A172 (cell line): ENCODE data around the gene AP3D1. TPM values are rescaled to one million over a fixed set of nuclear protein-coding genes. Genes with fewer than 3 reads are reported as not detected.
"Not testable (repeated sequence)": the region's sequence is repeated elsewhere in the genome, so short reads cannot be mapped to it uniquely, and the experiment has no call there.

Source experiments
- DNase-seq: peaks from one replicate; pipeline ENCODE4 v3.0.0-alpha.2; 2015; ENCODE audit warnings: low spot score
- total RNA-seq: library from RNA; depleted of rRNA; stranded (reverse); fragments of >200 nt; shearing (Covaris generic); gene quantifications from 2 replicates; pipeline ENCODE4 v1.2.3, GENCODE V29; 2014; rRNA removed

Gene AP3D1
- 167 and 176 TPM in 2 replicates for total RNA-seq

DNA sequence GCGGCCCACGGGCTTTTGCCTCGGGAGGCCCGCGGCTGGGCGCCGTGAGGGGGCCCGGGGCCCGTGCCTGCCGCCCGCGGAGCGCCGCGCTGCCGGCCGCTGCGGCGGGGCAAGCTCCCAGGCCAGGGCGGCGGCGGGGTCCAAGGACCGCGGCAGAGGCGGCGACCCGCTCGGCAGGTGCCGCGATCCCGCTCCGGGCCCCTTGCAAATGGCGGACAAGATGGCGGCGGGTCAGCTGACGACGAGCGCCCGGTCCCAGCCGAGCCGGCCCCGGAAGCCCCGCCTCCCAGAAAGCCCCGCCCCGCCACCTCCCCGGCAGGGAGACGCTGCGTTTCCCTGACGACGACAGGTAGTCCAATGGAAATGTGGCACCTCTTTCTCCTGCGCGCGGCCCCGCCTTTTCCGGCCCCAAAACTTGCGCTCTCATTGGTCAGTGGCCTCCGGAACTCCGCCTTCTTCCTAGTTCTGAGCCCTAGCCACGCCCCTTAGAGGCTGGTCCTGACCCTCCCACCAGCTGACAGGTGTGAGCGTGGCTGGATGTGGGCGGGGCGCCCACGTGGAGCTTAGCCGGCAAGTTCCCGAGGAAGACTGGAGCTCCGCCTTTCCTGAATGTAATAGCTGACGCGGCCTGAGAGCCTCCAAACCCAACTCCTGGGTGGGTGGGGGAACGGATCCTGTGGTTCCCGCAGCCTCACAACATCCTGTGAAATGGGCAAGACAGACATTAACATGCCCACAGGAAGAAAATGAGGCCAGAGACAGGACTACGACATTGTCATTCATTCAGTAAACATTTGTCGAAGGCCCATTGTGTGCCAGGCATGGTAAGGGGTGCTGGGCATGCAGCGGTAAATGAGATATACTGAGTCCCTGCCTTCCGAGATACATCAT lies at the start of gene AP3D1:
TSS of gene AP3D1 (minus strand) at position 228 of the 891 bp plus-strand sequence. CDS start 232 bp downstream, outside the sequence.
- DNase-seq, result peak; percentile 99

GRCh38 chr19:2200624-2201294 lies 49.4 kb upstream of the AP3D1 start:
- not testable (repeated sequence) for DNase-seq

DNA sequence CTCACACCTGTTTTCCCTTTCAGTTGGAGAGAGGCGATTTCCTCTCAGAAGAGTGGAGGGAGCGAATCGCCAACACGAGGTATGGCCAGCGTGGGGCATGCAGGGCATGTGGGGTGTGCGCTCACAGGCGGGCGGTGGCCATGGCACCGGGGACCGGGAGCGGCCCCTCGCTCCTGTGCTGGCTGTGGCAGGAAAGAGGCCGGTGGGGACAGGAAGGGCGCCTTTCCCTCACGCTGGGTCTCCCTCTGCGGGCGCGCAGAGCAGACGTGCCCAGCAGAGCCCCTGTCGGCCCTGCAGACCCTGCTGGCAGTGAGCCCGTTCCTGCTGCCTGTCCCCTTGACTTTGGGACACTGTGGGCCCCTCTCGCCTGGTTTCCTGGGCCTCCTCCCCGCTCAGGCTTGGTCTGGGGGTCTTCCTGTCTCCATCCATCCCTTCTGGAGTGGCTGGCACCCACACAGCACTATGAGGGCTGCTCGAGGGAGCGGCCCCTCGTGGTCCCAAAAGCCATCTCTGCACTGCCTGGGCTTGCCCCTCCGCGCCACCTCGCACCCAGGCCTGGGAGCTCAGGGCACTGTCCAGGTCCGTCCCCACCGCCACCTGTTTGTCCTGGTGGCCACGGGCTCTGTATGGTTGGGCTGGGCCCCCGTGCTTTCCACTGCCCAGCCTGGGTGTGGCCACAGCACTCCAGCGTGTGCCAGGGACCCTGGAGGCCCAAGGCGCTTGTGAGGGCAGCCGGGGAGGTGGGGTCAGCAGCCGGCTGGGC lies 48.7 kb upstream of the AP3D1 start:
- no peak for DNase-seq

DNA sequence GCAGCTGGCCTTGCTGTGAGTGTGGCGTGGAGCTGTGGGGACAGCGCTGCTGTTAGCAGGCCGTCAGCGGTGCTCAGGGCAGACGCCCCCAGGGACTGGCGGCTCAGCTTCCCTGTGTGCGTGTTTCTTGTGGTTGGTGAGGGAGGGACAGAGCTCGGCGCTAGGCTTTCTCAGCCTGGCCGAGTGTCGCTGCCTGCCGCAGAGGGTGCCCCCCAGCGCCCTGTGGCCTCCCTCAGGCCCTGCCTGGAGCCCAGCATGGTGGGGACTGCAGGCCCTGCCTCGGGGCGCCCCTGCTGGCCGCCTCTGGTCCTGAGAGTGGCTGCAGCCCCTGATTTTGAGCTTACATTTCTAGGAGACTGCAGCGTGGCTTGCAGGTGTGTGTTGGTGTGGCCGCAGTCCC lies 47.8 kb upstream of the AP3D1 start:
- no peak for DNase-seq

- no peak for DNase-seq
Observed at GRCh38 chr19:2198317-2198716, 47.0 kb upstream of the AP3D1 start.

GRCh38 chr19:2197270-2197669 lies 45.9 kb upstream of the AP3D1 start:
- no peak for DNase-seq

DNA sequence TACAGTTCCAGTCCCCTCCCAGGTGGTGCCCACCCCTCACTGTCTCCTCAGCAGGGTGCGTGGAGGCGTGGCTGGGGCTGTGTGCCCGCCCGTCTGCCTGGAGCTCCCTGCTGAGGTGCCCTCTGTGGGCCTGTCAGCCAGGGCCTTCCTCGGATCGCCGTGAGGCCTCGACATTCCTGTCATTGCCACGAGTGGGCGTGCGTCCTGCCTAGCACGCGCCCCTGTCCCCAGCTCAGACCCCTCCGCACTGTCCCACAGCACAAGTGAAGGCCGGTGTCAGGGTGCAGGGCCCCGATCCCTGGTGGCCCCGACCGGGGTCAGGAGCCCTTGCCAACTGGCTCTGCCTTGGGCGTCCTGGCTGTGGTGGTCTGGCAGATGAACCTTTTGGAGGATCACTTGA lies 44.5 kb upstream of the AP3D1 start:
- DNase-seq, result no peak

DNA sequence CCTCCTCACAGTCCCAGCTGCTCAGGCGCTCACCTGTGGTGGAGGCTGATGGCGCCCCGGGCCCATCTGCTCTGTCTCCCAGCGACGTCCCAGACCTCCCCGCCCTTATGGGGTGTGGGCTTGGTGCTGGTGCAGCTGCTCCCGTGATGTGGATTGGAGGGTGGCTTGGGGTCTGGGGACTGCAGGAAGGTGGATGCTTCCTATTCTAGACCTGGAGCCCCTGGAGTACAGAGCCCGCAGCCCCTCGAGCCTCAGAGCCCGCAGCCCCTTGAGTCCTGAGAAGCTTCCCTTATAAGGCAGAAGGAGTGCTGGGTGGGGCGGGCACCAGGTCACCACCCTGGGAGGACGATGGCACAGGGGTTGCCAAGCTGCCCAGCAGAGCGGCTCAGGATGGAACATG lies 44.0 kb upstream of the AP3D1 start:
- no peak for DNase-seq

- DNase-seq, result no peak
Observed at GRCh38 chr19:2194513-2195078, 43.2 kb upstream of the AP3D1 start.

- DNase-seq, result no peak
Observed at GRCh38 chr19:2193807-2194206, 42.4 kb upstream of the AP3D1 start.

DNA sequence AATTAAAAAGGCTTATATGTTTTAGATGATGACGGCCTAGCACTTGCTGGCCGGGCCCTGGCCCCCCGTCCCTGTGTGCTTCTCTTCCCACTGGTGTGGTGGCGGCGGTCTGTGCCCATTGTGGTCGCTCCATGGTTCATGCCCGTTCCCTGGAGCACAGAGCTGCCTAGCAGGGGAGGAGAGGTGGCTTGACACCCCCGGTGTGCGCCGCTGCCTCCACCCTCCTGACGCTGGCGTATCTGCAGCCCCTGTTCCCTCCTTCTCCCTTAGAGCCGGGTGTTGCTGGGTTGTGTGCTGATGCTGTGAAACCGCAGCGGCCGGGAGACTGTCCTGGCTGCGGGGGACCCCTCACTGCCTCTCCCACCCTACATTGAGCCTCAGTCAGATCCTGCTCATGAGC lies 41.5 kb upstream of the AP3D1 start:
- DNase-seq, result no peak

DNA sequence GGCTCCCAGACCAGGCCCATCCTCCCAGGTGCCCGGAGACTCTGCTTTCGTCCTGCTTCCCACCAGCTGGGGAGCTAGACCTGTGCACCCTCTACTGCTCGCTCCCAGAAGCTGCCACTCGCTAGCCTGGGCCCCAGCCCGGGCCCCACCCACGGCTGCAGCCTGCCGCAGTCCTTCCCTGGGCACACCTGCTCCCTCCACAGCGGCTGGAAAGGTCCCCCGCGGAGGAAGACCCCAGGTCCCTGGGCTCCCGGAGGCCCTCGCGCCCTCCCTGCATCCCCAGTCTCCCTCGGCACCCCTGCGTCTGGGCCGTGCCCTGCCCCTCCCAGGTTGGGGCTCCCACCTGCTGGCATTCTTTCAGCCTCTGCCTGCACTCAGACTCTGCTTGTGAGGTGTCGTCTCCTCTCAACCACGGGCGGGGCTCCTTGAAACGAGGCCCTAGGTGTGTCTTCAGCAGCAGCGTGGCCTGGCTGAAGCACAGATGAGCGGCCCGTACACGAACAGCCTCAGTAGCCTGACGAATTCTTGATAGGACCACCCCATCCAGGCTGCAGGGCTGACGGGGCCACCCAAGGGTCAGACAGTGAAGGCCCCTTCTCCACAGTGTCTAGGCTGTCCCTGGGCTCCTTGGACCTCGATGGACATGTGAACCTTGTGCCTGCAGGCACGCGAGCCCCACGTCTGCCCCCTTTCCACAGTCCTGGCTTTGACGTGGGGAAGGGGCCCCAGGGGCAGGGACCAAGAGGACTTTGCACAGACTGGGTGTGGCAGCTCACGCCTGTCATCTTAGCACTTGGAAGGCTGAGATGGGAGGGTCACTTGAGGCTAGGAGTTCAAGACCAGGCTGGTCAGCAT lies 40.3 kb upstream of the AP3D1 start:
- DNase-seq, result no peak

GRCh38 chr19:2190848-2191455 lies 39.6 kb upstream of the AP3D1 start:
- no peak for DNase-seq

GRCh38 chr19:2189880-2190279 lies 38.5 kb upstream of the AP3D1 start:
- DNase-seq, result no peak

DNA sequence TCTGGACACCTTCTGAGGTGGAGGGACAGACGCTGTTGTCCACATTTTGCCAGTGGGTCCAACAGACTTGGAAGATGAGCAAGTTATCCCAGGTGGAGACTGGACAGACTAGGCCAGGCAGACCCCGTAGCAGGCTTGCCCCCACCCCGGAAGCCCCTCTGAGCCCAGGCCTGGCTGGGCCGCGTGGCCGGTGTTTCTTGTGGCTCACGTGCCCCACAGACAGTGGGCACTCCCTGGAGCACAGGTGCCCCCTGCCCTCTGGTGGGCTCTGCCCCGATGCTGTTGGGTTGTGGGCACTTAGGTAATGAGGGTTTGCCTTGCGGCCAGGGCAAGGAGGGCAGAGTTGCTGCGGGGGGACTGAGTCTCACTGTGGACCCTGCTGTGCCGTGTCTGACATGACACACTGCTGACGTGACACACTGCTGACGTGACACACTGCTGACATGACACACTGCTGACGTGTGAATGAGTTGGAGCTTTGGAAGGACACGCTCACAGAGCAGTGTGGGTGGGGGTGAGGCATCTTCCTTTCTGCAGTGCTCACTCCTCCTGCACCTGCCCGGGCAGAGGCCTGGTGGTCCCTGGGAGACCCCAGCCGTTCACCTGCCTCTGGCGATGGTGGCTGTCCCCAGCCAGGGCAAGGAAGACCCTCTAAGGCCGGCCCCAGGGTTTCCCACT lies 37.5 kb upstream of the AP3D1 start:
- DNase-seq, result no peak

GRCh38 chr19:2187159-2187558 lies 35.8 kb upstream of the AP3D1 start:
- no peak for DNase-seq

DNA sequence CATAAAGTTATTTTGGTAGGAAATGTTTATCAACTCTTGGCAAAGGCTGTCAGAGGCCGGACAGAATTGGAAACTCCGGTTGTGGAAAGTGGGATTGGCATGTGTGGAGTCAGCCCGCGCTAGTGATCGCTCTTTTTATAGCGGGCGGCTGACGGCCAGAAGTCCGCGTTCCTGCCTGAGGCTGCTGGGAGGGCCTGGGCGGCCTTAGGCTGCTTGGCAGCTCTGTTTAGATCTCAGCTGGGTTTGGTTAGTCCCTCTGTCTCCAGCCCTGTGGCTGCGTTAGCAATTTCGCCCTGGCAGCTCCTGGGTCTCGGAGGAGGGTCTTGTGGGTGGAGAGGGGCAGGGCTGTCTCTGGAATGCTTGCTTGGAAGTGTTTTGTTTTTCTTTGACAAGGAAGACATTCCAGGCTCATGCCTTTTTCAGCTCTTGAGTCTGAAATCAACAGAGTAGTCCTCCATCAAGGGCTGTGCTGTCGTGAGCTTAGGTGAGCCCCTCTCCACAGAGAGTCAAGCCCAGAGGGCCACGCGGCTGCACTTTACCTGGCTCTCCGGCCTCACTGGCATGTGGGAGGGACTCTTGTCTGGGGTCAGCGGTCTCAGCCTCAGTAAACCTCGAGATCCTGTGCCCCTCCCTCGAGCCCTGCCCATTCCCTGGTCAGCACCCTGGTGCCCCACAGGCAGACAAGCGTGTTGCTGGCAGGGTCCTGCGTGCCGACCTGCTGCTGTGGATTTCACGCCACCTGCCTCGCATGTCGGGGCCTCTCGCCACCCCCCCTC lies 34.9 kb upstream of the AP3D1 start:
- peak; percentile 59 for DNase-seq

- DNase-seq, result no peak
Observed at GRCh38 chr19:2185734-2186070, 34.3 kb upstream of the AP3D1 start.

DNA sequence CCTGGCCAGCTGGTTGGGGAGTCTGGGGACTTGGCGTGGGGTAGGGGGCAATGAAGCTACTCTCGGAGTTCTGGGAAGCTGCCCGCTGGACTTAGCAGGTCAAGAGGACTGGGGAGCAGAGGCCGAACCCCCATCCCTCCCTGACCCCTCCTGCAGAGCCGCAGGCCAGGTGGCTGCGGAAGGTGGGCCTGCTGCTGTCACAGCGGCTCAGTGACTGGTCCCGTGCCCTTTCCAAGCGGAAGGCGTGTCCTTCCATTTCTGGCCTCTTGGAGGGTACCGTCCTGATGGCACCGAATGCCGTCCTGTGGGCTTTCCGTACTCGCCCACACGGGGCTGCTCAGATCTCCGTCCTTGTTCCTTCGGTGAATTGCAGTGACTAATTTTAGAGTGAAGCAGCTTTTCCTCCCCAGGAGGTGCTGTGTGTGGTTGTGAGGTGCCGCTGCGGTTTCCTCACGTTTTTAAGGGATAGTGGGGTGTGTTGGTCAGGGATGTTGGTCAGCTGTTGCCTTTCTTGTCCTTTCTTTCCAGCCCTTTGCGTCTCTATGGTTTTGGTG lies 33.1 kb upstream of the AP3D1 start:
- no peak for DNase-seq
